AG04450 (cell line): ENCODE results near the gene IL24. TPM values are rescaled to one million over a fixed set of nuclear protein-coding genes. Genes with fewer than 3 reads are reported as not detected.

Experiments
- CTCF ChIA-PET: fragments of 300-600, 350-600 bp; formaldehyde crosslinking; extraction: SDS; loops from one replicate; lab custom pipeline; 2022; ENCODE audit warnings: antibody characterized with exemption, inconsistent platforms; lab: Charles Lee
- POLR2A ChIA-PET: fragments of 350-600 bp; formaldehyde crosslinking; extraction: SDS; loops from one replicate; lab custom pipeline; 2021; ENCODE audit warnings: antibody characterized with exemption, inconsistent platforms; lab: Yijun Ruan, JAX
- DNase-seq: peaks from one replicate; pipeline ENCODE4 v3.0.0-alpha.2; 2011; ENCODE audit warnings: low read depth, low spot score
- H3K27ac ChIP-seq: one replicate; pipeline ENCODE4 v1.5.1; 2012; ENCODE audit warnings: low read depth, low read length, control low read depth
- H3K27me3 ChIP-seq: one replicate; pipeline ENCODE4 v1.6.0; 2012; ENCODE audit warnings: low read length; ENCODE audit not compliant: control insufficient read depth, insufficient read depth
- H3K4me3 ChIP-seq: 2 replicates; pipeline ENCODE4 v1.5.1; 2011; ENCODE audit warnings: mild to moderate bottlenecking, low read depth, low read length, control low read depth
- H3K9me3 ChIP-seq: 2 replicates; pipeline ENCODE4 v1.5.1; 2012; ENCODE audit warnings: low read length; ENCODE audit not compliant: control insufficient read depth, insufficient read depth
- CTCF ChIP-seq: IDR thresholded peaks from 2 replicates; pipeline ENCODE4 v1.5.1; 2011; ENCODE audit warnings: low read depth, low read length, control low read depth, inconsistent platforms
- polyA plus RNA-seq: library from polyadenylated mRNA; depleted of rRNA; stranded (reverse); fragments of >200 nt; gene quantifications from 2 replicates; pipeline ENCODE4 v1.2.3, GENCODE V29; 2011; rRNA removed

The IL24 gene
- polyA plus RNA-seq, 1 experiment, result 0.73 TPM

GRCh38 chr1:206952171-206952570, 54.9 kb downstream of the IL24 start:
- Histone ChIP-seq H3K4me3 (no peak overlapping the region), H3K27me3 (peaks cover 25% of the 10 kb centered on the region), H3K9me3 (no peaks in the 10 kb centered on the region; the same call in 1 of the 2 replicates), H3K27ac (no peak overlapping the region)
- TF ChIP-seq CTCF, result no peak
- no peak for DNase-seq
- ChIA-PET POLR2A (interaction anchor here (0.6 kb wide), 1 partner anchor 48 kb away, joined by 3 read pairs; no protein-coding TSS in a partner anchor), CTCF (interaction anchor here (1.0 kb wide), 1 partner anchor 10 kb away, joined by 3 read pairs; no protein-coding TSS in a partner anchor)

GRCh38 chr1:206953126-206953525, 55.9 kb downstream of the IL24 start:
- TF ChIP-seq CTCF, result no peak
- Histone ChIP-seq H3K9me3 (no peaks in the 10 kb centered on the region; the same call in 1 of the 2 replicates), H3K27me3 (peaks cover 29% of the 10 kb centered on the region), H3K4me3 (no peak overlapping the region), H3K27ac (no peak overlapping the region)
- DNase-seq, result no peak
- ChIA-PET POLR2A (no interaction called here), CTCF (interaction anchor here (2.4 kb wide), 1 partner anchor 17 kb away, joined by 5 read pairs; no protein-coding TSS in a partner anchor)

- TF ChIP-seq CTCF, result no peak
- no peak overlapping the region for H3K27ac ChIP-seq
- POLR2A ChIA-PET, result no interaction called here
- CTCF ChIA-PET, result interaction anchor here (2.4 kb wide), 1 partner anchor 17 kb away, joined by 5 read pairs; no protein-coding TSS in a partner anchor
- H3K27me3 ChIP-seq, result peaks cover 26% of the 10 kb centered on the region
- no peak for DNase-seq
- H3K9me3 ChIP-seq, result no peaks in the 10 kb centered on the region; the same call in 1 of the 2 replicates
- H3K4me3 ChIP-seq, result no peak overlapping the region
These were observed 56.4 kb downstream of the IL24 start for GRCh38 chr1:206953626-206954025.

Other genes with a start within 250 kb of the IL24 start
- gene MAPKAPK2, start 212.5 kb upstream of the IL24 start, polyA plus RNA-seq, result 64.9 and 76.2 TPM in 2 replicates
- gene IL19, start 126.7 kb upstream of the IL24 start, polyA plus RNA-seq, result 0.07 TPM in 1 of 2 replicates, not detected in the other
- gene IL10, start 124.9 kb upstream of the IL24 start, polyA plus RNA-seq, result not detected in 2 replicates
- not detected in 2 replicates for gene IL20, start 31.8 kb upstream of the IL24 start, polyA plus RNA-seq
- gene FCMR, start 24.5 kb downstream of the IL24 start, polyA plus RNA-seq, result 1.1 and 1.2 TPM in 2 replicates
- gene PIGR, start 49.0 kb downstream of the IL24 start, polyA plus RNA-seq, result not detected in 2 replicates
- not detected in 2 replicates for gene FCAMR, start 73.0 kb downstream of the IL24 start, polyA plus RNA-seq
- gene C1orf116, start 135.3 kb downstream of the IL24 start, polyA plus RNA-seq, result not detected in 2 replicates
- gene YOD1, start 153.8 kb downstream of the IL24 start, polyA plus RNA-seq, result 2.5 and 3.2 TPM in 2 replicates
- gene PFKFB2, start 155.8 kb downstream of the IL24 start, polyA plus RNA-seq, result 1.7 TPM in 2 replicates
- not detected in 2 replicates for gene C4BPB, start 191.4 kb downstream of the IL24 start, polyA plus RNA-seq
- not detected in 2 replicates for gene C4BPA, start 206.8 kb downstream of the IL24 start, polyA plus RNA-seq